Mammary epithelial cell (primary cell): ENCODE results near the gene CALHM1.

Experiments
- EZH2 ChIP-seq: IDR thresholded peaks from 2 replicates; pipeline ENCODE4 v1.6.1; 2012; ENCODE audit warnings: low read length, inconsistent platforms, borderline replicate concordance
- TF ChIP-seq, protein P1 (sequence below), 2 donors: IDR thresholded peaks in 1 of 2; conservative IDR thresholded peaks in 1 of 2; 2 replicates each; pipeline ENCODE4 v1.5.1; 2011 to 2012; ENCODE audit warnings: inconsistent platforms in 2 of 2, low read length in 2 of 2, mild to moderate bottlenecking in 2 of 2, control low read depth in 1 of 2, low read depth in 1 of 2; ENCODE audit not compliant: insufficient read depth in 1 of 2; ENCODE audit errors: extremely low read depth in 1 of 2

DNA sequence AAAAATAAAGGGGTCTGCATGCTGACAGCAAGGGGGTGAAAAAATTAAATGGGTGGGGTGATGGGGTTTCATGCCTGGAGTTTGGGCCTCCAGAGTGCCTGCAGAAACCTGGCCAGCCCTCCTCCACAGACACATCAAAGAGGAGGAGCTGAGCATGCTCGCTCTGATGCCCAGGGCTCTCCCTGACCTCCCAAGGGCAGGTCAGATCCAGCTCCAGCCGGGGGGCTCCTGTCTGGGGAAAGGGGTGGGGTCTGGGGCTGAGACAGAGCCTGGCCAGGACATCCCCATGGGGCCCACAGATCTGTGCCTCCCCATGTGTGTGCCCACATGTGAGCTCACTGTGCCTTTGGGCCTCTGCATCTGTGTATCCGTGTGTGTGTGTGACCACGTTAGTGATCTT lies 915 bp upstream of the CALHM1 start:
- TF ChIP-seq, protein P1, sequence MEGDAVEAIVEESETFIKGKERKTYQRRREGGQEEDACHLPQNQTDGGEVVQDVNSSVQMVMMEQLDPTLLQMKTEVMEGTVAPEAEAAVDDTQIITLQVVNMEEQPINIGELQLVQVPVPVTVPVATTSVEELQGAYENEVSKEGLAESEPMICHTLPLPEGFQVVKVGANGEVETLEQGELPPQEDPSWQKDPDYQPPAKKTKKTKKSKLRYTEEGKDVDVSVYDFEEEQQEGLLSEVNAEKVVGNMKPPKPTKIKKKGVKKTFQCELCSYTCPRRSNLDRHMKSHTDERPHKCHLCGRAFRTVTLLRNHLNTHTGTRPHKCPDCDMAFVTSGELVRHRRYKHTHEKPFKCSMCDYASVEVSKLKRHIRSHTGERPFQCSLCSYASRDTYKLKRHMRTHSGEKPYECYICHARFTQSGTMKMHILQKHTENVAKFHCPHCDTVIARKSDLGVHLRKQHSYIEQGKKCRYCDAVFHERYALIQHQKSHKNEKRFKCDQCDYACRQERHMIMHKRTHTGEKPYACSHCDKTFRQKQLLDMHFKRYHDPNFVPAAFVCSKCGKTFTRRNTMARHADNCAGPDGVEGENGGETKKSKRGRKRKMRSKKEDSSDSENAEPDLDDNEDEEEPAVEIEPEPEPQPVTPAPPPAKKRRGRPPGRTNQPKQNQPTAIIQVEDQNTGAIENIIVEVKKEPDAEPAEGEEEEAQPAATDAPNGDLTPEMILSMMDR (conservative IDR thresholded peaks at IDR 0.05 in 1 of 2, IDR thresholded peaks at IDR 0.05 in 1 of 2; ENCODE audit: extremely low read depth in 1 of 2, insufficient read depth in 1 of 2, low read depth in 1 of 2, low read length in 2 of 2), result no peak
- no peak for TF ChIP-seq EZH2
